H9 (cell line): Measurements from ENCODE around the gene TEX35. TPM values are rescaled to one million over a fixed set of nuclear protein-coding genes. Genes with fewer than 3 reads are reported as not detected.

Experiments used
- DNase-seq: peaks from one replicate; pipeline ENCODE4 v3.0.0-alpha.2; 2017
- H2AFZ ChIP-seq: one replicate; pipeline ENCODE4 v1.6.1; 2013; ENCODE audit warnings: mild to moderate bottlenecking, low read length, control low read depth, moderate library complexity
- H2AK5ac ChIP-seq: 2 replicates; pipeline ENCODE4 v1.6.1; 2013; ENCODE audit warnings: low read length, control low read depth, mixed read lengths; ENCODE audit not compliant: insufficient read length
- H2BK120ac ChIP-seq: one replicate; pipeline ENCODE4 v1.6.1; 2013; ENCODE audit warnings: low read depth, mild to moderate bottlenecking, low read length, control low read depth, inconsistent platforms; ENCODE audit not compliant: poor library complexity, severe bottlenecking
- H2BK12ac ChIP-seq: 2 replicates; pipeline ENCODE4 v1.6.1; 2013; ENCODE audit warnings: low read length, control low read depth, mixed read lengths, low read depth; ENCODE audit not compliant: insufficient read length
- H2BK15ac ChIP-seq: 2 replicates; pipeline ENCODE4 v1.6.1; 2013; ENCODE audit warnings: low read depth, low read length, control low read depth
- H2BK20ac ChIP-seq: one replicate; pipeline ENCODE4 v1.6.1; 2013; ENCODE audit warnings: low read depth, mild to moderate bottlenecking, low read length, control low read depth, inconsistent platforms; ENCODE audit not compliant: poor library complexity, severe bottlenecking
- H2BK5ac ChIP-seq: 2 replicates; pipeline ENCODE4 v1.6.1; 2013; ENCODE audit warnings: low read length, control low read depth, mixed read lengths; ENCODE audit not compliant: insufficient read length
- H3K14ac ChIP-seq: 2 replicates; pipeline ENCODE4 v1.6.1; 2013; ENCODE audit warnings: low read length, control low read depth; ENCODE audit not compliant: insufficient read depth
- H3K18ac ChIP-seq: 2 replicates; pipeline ENCODE4 v1.6.1; 2013; ENCODE audit warnings: low read depth, mild to moderate bottlenecking, mixed read lengths, low read length, control low read depth; ENCODE audit not compliant: insufficient read length
- H3K23ac ChIP-seq: 2 replicates; pipeline ENCODE4 v1.6.1; 2013; ENCODE audit warnings: low read length, control low read depth, mixed read lengths, low read depth; ENCODE audit not compliant: insufficient read length
- H3K23me2 ChIP-seq: 2 replicates; pipeline ENCODE4 v1.6.1; 2013; ENCODE audit warnings: low read depth, mild to moderate bottlenecking, mixed read lengths, low read length, control low read depth; ENCODE audit not compliant: insufficient read length, poor library complexity, severe bottlenecking
- H3K27ac ChIP-seq: 2 replicates; pipeline ENCODE4 v1.5.1; 2013; ENCODE audit warnings: low read length, control low read depth, mixed read lengths, low read depth; ENCODE audit not compliant: insufficient read length
- H3K27me3 ChIP-seq: 2 replicates; pipeline ENCODE4 v1.6.1; 2013; ENCODE audit warnings: low read length, control low read depth, inconsistent platforms; ENCODE audit not compliant: insufficient read depth
- H3K4ac ChIP-seq: 2 replicates; pipeline ENCODE4 v1.6.1; 2013; ENCODE audit warnings: low read depth, mild to moderate bottlenecking, control low read depth, inconsistent platforms, low read length, moderate library complexity
- H3K4me1 ChIP-seq: 2 replicates; pipeline ENCODE4 v1.6.1; 2013; ENCODE audit warnings: low read length, control low read depth, inconsistent platforms; ENCODE audit not compliant: insufficient read depth
- H3K4me2 ChIP-seq: 2 replicates; pipeline ENCODE4 v1.6.1; 2013; ENCODE audit warnings: low read length, control low read depth, mixed read lengths; ENCODE audit not compliant: insufficient read length, insufficient read depth
- H3K56ac ChIP-seq: 2 replicates; pipeline ENCODE4 v1.6.1; 2013; ENCODE audit warnings: low read depth, mild to moderate bottlenecking, mixed read lengths, low read length, control low read depth; ENCODE audit not compliant: insufficient read length
- H3K79me1 ChIP-seq: 2 replicates; pipeline ENCODE4 v1.6.1; 2013; ENCODE audit warnings: low read depth, mild to moderate bottlenecking, moderate library complexity, low read length, control low read depth, inconsistent platforms; ENCODE audit not compliant: insufficient read depth, poor library complexity, severe bottlenecking
- H3K79me2 ChIP-seq: 2 replicates; pipeline ENCODE4 v1.6.1; 2013; ENCODE audit warnings: low read length, control low read depth, inconsistent platforms; ENCODE audit not compliant: insufficient read depth
- H3K9ac ChIP-seq: 2 replicates; pipeline ENCODE4 v1.6.1; 2013; ENCODE audit warnings: low read length, control low read depth, mixed read lengths; ENCODE audit not compliant: insufficient read length; ENCODE audit errors: extremely low read depth
- H3K9me3 ChIP-seq: one replicate; pipeline ENCODE4 v1.6.1; 2013; ENCODE audit warnings: low read depth, low read length, inconsistent platforms; ENCODE audit not compliant: control insufficient read depth
- H3T11ph ChIP-seq: one replicate; pipeline ENCODE4 v1.6.1; 2013; ENCODE audit warnings: mild to moderate bottlenecking, low read length, control low read depth, inconsistent platforms
- H4K20me1 ChIP-seq: one replicate; pipeline ENCODE4 v1.6.1; 2013; ENCODE audit not compliant: control insufficient read depth, insufficient read length, insufficient read depth
- H4K5ac ChIP-seq: 2 replicates; pipeline ENCODE4 v1.6.1; 2013; ENCODE audit warnings: low read depth, mild to moderate bottlenecking, mixed read lengths, low read length, control low read depth; ENCODE audit not compliant: insufficient read length
- H4K8ac ChIP-seq: replicated peaks from 2 replicates; pipeline ENCODE4 v1.6.1; 2013; ENCODE audit warnings: low read length, control low read depth, mixed read lengths, low read depth; ENCODE audit not compliant: insufficient read length
- H4K91ac ChIP-seq: 2 replicates; pipeline ENCODE4 v1.6.1; 2013; ENCODE audit warnings: low read depth, mild to moderate bottlenecking, moderate library complexity, mixed read lengths, low read length, control low read depth; ENCODE audit not compliant: insufficient read length
- H3K27ac Mint-ChIP-seq, 3 experiments: 2 replicates in 2 of 3; 3 replicates in 1 of 3; pipeline ENCODE4 v1.8.0; 2020 to 2021; ENCODE audit warnings: mixed read lengths in 3 of 3, mild to moderate bottlenecking in 1 of 3, moderate library complexity in 1 of 3
- H3K27me3 Mint-ChIP-seq: 2 replicates; pipeline ENCODE4 v1.8.0; 2021; ENCODE audit warnings: low read depth, mild to moderate bottlenecking, moderate library complexity, mixed read lengths
- H3K36me3 Mint-ChIP-seq, 3 experiments: 2 replicates in 2 of 3; 3 replicates in 1 of 3; pipeline ENCODE4 v1.8.0; 2020 to 2021; ENCODE audit warnings: low read depth in 3 of 3, mixed read lengths in 3 of 3; ENCODE audit not compliant: insufficient read depth in 1 of 3
- H3K4me1 Mint-ChIP-seq, 2 experiments: 2 replicates each; pipeline ENCODE4 v1.8.0; 2020; ENCODE audit warnings: mixed read lengths in 2 of 2
- H3K4me3 Mint-ChIP-seq, 2 experiments: 2 replicates in 1 of 2; 3 replicates in 1 of 2; pipeline ENCODE4 v1.8.0; 2020 to 2021; ENCODE audit warnings: mild to moderate bottlenecking in 2 of 2, mixed read lengths in 2 of 2, moderate library complexity in 1 of 2
- H3K9me3 Mint-ChIP-seq, 2 experiments: 2 replicates in 1 of 2; 3 replicates in 1 of 2; pipeline ENCODE4 v1.8.0; 2020; ENCODE audit warnings: mild to moderate bottlenecking in 2 of 2, mixed read lengths in 2 of 2, moderate library complexity in 1 of 2
- WGBS: extraction: QIAGEN DNeasy Blood & Tissue Kit; methylation state at CpG from one replicate; pipeline ENCODE4 v1.1.7; 2013; ENCODE audit warnings: missing lambda C conversion rate, low lambda C conversion rate, mixed read lengths; ENCODE audit not compliant: insufficient read length; ENCODE audit errors: extremely low coverage; 5-methylcytosine and 5-hydroxymethylcytosine counted together
- total RNA-seq: library from RNA; stranded (reverse); gene quantifications from 2 replicates; pipeline ENCODE4 v1.2.1, GENCODE V29; 2021
- TF ChIP-seq, protein P1 (sequence below): fragments of 200-600 bp; sonication (generic); conservative IDR thresholded peaks from 3 replicates; pipeline ENCODE4 v1.8.0; 2021; ENCODE audit warnings: antibody characterized with exemption, mild to moderate bottlenecking

Gene TEX35
- total RNA-seq, 1 experiment from 2014 or later = not detected

DNA sequence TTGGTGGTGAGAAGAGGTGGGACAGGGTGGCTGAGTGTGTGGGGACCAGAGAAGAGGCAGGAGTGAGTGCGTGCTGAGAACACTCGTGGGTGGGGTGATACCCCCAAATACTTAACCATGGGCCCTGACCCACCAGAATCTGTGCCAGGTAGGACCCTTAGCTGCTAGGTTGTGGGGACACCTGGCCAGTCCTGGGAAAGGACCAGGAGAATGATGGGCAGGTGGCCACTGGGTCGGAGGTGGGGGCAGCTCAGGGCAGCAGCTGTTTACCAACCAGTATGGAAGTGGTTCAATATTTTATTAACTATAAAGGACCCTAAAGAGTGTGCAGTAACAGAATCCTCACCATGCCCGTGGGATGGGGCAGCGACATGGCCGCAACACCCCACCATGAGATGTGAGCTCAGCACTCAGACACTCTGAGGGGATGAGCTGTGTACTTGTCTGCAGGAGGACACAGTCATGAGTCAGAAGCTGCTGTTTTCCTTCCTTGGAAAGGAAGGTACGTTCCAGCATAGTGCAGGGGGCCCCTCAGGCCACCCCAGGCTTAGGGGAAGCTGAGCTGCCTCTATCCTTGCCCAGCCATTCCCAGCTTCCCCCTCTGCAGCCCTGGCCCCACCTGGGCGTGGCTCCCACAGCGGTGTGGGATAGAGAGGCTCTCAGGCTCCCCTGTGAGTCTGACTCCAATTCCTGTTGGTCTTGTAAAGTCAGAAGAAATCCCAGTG, 25.4 kb downstream of the TEX35 start:
- Histone ChIP-seq H2AK5ac (no peak overlapping the region), H3K14ac (no peak overlapping the region), H3K79me1 (no peaks in the 10 kb centered on the region), H3T11ph (no peak overlapping the region), H3K4me2 (no peak overlapping the region), H2BK15ac (no peak overlapping the region), H3K23ac (no peak overlapping the region), H3K27me3 (no peaks in the 10 kb centered on the region), H4K5ac (no peak overlapping the region), H3K4me1 (no peaks in the 10 kb centered on the region), H2BK5ac (no peak overlapping the region), H3K9me3 (no peaks in the 10 kb centered on the region), H3K23me2 (peaks cover 9% of the 10 kb centered on the region), H4K8ac (no peak overlapping the region), H2BK120ac (no peak overlapping the region), H3K4ac (no peak overlapping the region), H4K91ac (no peak overlapping the region), H2AFZ (no peak overlapping the region), H4K20me1 (no peaks in the 10 kb centered on the region), H3K27ac (no peak overlapping the region), H2BK20ac (no peak overlapping the region), H3K56ac (no peak overlapping the region), H2BK12ac (no peak overlapping the region), H3K18ac (no peak overlapping the region), H3K9ac (no peak overlapping the region), H3K79me2 (no peaks in the 10 kb centered on the region)
- no peak overlapping the region for H3K27ac Mint-ChIP-seq
- H3K36me3 Mint-ChIP-seq = no peaks in the 10 kb centered on the region
- no peak for DNase-seq
- H3K4me3 Mint-ChIP-seq = no peak overlapping the region
- H3K27me3 Mint-ChIP-seq = no peaks in the 10 kb centered on the region; the same call in 1 of the 2 replicates
- TF ChIP-seq, protein P1, sequence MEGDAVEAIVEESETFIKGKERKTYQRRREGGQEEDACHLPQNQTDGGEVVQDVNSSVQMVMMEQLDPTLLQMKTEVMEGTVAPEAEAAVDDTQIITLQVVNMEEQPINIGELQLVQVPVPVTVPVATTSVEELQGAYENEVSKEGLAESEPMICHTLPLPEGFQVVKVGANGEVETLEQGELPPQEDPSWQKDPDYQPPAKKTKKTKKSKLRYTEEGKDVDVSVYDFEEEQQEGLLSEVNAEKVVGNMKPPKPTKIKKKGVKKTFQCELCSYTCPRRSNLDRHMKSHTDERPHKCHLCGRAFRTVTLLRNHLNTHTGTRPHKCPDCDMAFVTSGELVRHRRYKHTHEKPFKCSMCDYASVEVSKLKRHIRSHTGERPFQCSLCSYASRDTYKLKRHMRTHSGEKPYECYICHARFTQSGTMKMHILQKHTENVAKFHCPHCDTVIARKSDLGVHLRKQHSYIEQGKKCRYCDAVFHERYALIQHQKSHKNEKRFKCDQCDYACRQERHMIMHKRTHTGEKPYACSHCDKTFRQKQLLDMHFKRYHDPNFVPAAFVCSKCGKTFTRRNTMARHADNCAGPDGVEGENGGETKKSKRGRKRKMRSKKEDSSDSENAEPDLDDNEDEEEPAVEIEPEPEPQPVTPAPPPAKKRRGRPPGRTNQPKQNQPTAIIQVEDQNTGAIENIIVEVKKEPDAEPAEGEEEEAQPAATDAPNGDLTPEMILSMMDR = no peak
- no CpG with 5 or more reads among the region's 9 CpGs for WGBS
- no peaks in the 10 kb centered on the region for H3K9me3 Mint-ChIP-seq
- H3K4me1 Mint-ChIP-seq = peaks cover 3 to 8% of the 10 kb centered on the region in 2 experiments
